Choroid plexus epithelial cell (primary cell): ENCODE data around the gene ARSJ.

Experiments
- DNase-seq: peaks from one replicate; pipeline ENCODE4 v3.0.0-alpha.2; 2010; ENCODE audit warnings: low read depth
- H3K4me3 ChIP-seq: 2 replicates; pipeline ENCODE4 v1.5.1; 2011; ENCODE audit warnings: low read depth, mild to moderate bottlenecking, control low read depth, low read length, moderate library complexity
- TF ChIP-seq, protein P1 (sequence below): conservative IDR thresholded peaks from 2 replicates; pipeline ENCODE4 v1.5.1; 2011; ENCODE audit warnings: low read depth, mild to moderate bottlenecking, control low read depth, inconsistent platforms, low read length, moderate library complexity

ARSJ gene

DNA sequence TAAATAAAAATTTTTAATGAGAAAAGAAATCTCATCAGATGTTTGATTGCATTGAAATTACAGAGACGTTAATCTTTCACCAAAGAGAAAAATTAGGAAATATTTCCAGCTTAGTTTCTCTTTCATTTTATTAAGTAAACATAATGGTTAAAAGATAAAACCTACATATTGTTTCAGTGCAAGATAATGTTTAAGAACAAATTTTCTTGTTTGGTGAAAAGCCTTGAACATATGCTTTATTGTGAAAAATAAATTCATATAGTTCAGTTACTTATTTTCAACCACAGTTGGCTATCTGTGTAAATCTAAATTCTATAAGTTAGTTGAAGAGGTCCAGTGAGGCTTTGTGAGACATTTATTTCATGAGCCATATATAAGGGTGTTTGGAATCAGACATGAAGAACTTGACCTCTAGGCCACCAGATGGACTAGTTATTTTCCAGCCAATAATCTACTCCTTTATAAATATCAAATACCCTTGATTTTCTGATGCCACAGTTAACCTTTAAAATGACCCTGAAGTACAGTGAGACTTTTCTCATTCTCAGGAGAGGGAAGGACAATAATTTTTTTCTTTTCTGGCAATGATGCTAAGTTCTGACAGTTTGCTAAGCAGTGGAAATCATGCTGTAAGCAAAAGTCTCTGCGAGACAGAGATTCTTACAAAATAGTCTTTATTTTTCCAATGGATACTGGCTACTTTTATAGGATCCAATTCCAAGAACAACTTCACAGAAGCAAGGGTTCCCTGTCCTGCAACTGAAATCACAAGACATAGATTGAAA lies 2.5 kb downstream of the ARSJ start:
- TF ChIP-seq, protein P1, sequence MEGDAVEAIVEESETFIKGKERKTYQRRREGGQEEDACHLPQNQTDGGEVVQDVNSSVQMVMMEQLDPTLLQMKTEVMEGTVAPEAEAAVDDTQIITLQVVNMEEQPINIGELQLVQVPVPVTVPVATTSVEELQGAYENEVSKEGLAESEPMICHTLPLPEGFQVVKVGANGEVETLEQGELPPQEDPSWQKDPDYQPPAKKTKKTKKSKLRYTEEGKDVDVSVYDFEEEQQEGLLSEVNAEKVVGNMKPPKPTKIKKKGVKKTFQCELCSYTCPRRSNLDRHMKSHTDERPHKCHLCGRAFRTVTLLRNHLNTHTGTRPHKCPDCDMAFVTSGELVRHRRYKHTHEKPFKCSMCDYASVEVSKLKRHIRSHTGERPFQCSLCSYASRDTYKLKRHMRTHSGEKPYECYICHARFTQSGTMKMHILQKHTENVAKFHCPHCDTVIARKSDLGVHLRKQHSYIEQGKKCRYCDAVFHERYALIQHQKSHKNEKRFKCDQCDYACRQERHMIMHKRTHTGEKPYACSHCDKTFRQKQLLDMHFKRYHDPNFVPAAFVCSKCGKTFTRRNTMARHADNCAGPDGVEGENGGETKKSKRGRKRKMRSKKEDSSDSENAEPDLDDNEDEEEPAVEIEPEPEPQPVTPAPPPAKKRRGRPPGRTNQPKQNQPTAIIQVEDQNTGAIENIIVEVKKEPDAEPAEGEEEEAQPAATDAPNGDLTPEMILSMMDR, result no peak
- H3K4me3 ChIP-seq, result peak overlapping the region; percentile 79
- no peak for DNase-seq

DNA sequence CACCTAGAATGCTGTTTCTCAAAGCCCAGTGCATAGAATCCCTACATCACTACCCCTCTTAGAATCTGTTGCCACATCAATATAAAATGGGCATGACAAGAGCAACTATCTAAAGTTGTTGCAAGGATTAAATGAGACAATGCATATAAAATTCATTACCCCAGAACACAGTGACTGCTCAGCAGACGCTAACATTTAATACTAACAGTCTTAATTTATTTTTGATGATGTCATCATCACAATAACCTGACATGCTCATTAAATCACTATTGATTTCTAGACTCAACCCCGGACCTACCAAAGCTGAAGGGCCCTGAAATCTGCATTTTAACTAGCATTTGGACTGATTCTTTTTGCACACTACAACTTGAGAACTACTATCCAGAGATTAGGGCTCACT lies 3.9 kb downstream of the ARSJ start:
- peak overlapping the region; percentile 28 for H3K4me3 ChIP-seq

DNA sequence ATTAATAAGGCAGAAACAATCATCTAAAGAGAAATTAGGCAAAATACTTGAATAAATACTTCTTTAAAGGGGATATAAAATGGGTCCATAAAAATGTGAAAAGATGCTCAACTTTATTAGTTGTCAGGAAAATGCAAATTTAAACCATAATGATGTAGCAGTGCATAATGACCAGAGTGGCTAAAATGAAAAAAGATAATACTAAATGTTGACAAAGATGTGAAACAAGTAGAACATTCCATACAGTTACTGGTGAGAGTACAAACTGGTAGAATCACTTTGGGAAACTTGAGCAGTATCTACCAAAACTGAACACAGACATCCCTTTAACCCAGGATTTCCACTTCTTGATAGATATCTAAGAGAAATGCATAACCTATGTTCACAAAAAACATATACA lies 5.0 kb downstream of the ARSJ start:
- no peak for DNase-seq
- TF ChIP-seq, protein P1, result no peak
- no peak overlapping the region for H3K4me3 ChIP-seq

More for the DNA sequence above, 3.9 kb downstream of the ARSJ start:
- no peak for DNase-seq
- TF ChIP-seq, protein P1, result no peak

DNA sequence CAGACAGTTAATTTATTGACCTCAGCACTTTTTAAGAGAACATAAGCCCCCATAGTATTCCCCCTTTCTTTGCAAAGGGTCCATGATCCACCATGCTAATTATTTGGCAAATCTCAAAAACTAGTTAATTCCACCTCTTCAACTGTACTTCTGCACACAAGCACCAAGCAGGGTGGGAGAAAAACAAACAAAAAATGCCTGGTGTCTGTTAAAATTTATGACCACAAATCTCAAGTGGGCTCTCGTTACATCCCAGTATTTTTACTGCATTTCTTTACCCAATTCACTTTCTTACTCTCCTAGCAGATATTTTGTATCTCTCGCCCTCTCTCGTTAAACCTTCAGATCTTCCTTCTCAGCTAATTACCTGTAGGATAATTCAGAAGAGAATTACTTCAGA lies 6.1 kb downstream of the ARSJ start:
- no peak overlapping the region for H3K4me3 ChIP-seq
- TF ChIP-seq, protein P1, result no peak
- DNase-seq, result no peak

DNA sequence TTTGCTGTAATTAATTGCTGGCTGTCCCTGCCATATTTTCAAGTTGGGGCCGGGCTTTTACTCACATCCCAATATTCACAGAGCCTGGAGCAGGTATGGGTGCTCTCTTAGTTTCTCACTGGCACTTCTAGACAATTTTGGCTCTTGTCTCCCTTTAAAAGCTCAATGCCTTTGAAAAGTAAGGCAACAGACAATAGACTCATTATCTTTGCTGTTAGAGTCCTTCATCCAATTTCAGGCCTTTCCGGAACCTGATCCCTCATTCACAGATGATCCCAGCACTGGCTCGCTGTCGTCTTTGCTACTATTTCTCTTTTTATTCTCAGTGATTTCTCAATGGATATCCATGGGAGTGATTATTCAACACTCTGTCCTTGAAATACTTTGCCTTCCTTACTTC lies 6.7 kb downstream of the ARSJ start:
- no peak overlapping the region for H3K4me3 ChIP-seq
- no peak for DNase-seq
- TF ChIP-seq, protein P1, result no peak

DNA sequence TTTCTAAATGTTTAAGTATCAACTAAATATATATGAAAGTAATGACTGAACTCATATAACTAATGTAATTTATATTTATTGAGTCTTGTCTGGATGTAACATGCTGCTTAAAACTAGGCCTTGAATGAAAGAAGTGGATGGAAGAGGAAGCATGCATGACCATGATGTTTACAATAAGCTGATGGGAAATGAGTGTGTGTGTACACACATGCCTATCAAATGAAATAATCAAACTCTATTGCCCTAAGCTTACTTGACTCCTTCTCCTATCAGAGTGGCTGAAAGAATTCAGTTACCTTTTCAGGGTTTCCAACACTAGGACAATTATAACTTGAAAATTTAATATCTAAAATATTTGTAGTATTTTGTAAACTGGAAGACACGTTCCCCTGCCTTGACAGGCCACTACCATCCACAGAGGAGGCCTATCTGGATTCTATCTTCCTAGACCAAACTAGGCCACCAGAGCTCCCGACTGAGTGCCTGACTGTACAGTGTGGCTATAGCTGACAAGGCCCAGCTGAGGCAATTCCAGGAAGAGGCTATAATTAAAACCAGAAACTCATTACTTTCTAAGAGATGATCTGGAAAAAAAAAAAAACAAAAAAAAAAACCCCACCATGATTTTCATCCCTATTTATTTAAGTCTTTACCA lies 7.6 kb downstream of the ARSJ start:
- no peak overlapping the region for H3K4me3 ChIP-seq
- peak; percentile 48 for DNase-seq
- TF ChIP-seq, protein P1, result no peak
